Adipocyte (in vitro differentiated cells): ENCODE results near the gene NME3.

Source experiments
- DNase-seq: peaks from one replicate; pipeline ENCODE4 v3.0.0-alpha.2; 2015; ENCODE audit warnings: low read depth
- H3K27me3 ChIP-seq: replicated peaks from 2 replicates; pipeline ENCODE4 v1.7.0; 2013; ENCODE audit warnings: mild to moderate bottlenecking, low read length, moderate library complexity; ENCODE audit not compliant: control insufficient read depth, insufficient read depth
- H3K36me3 ChIP-seq: 2 replicates; pipeline ENCODE4 v1.7.0; 2013; ENCODE audit warnings: low read length, mild to moderate bottlenecking, moderate library complexity; ENCODE audit not compliant: control insufficient read depth, insufficient read depth, severe bottlenecking
- H3K4me1 ChIP-seq: 2 replicates; pipeline ENCODE4 v1.7.0; 2013; ENCODE audit warnings: mild to moderate bottlenecking, low read length, moderate library complexity; ENCODE audit not compliant: control insufficient read depth, insufficient read depth
- H3K4me3 ChIP-seq: 2 replicates; pipeline ENCODE4 v1.7.0; 2013; ENCODE audit warnings: mild to moderate bottlenecking, low read length, moderate library complexity
- H3K9ac ChIP-seq: 2 replicates; pipeline ENCODE4 v1.7.0; 2013; ENCODE audit warnings: mild to moderate bottlenecking, low read length, moderate library complexity
- H3K9me3 ChIP-seq: 2 replicates; pipeline ENCODE4 v1.7.0; 2013; ENCODE audit warnings: mild to moderate bottlenecking, low read length, moderate library complexity; ENCODE audit not compliant: control insufficient read depth

NME3 gene

DNA sequence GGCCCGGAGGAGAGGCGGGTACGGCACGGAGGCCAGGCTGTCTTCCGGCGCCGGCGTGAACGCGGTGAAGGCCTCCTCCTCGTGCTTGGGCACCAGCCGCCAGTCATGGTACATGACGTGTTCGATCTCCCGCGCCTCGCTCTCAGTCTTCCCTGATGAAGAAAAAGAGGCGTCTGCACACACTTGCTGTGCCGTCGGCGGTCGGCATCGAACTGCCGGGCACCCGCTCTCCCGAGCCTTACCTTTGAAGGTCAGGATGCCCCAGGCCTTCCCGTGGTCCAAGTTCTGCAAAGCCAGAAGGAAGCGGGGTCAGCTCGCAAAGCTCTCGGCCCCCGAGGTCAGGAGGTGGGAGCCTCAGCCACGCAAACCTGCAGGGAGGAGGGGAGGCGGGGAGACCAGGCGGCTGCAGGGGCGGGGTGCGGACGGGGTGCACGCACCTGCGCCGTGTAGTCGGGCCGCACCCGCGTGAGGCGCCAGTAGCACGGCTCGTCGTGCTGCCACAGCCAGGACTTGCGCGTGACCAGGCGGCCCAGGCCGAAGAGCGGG, 1.1 kb upstream of the NME3 start, which contains the start of gene EME2:
Gene EME2, plus strand, starts transcription at position 449 of the 546 bp plus-strand sequence. CDS start 418 bp downstream, outside the sequence.
- H3K4me3 ChIP-seq: peak within 1 kb of the TSS; percentile 92
- peaks cover 31% of the 10 kb centered on the region for H3K36me3 ChIP-seq
- no peaks in the 10 kb centered on the region for H3K27me3 ChIP-seq
- H3K4me1 ChIP-seq: peaks cover 27% of the 10 kb centered on the region
- no peaks in the 10 kb centered on the region for H3K9me3 ChIP-seq
- DNase-seq: peak; percentile 39
- H3K9ac ChIP-seq: peak within 1 kb of the TSS; percentile 94

DNA sequence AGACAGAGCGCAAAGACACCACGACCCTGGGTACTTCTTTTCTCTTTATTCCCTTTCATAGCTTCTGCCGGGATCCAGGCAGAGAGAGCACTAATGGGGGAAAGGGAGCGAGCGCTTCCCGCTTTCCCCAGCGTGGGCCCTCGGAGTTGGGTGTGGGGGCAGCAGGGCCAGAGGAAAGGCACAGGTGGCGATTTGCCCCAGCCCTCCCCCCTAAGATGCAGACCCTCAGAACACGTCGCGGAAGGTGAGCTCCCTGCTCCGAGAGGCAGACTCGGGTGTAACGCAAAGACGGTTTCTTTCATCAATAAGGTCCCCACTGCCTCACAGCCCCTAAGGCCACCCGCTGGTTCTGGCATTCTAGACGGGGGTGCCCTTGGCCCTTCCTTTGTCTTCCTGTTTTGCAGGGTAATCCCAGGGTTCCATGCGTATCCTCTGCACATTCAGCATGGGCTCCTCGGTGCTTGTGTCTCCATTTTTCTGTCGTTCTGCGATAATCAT, 570 bp upstream of the NME3 start:
- Histone ChIP-seq H3K36me3 (peaks cover 32% of the 10 kb centered on the region), H3K4me1 (peaks cover 27% of the 10 kb centered on the region), H3K9me3 (no peaks in the 10 kb centered on the region), H3K4me3 (peak overlapping the region; percentile 92), H3K27me3 (no peaks in the 10 kb centered on the region), H3K9ac (peak overlapping the region; percentile 94)
- DNase-seq: no peak

DNA sequence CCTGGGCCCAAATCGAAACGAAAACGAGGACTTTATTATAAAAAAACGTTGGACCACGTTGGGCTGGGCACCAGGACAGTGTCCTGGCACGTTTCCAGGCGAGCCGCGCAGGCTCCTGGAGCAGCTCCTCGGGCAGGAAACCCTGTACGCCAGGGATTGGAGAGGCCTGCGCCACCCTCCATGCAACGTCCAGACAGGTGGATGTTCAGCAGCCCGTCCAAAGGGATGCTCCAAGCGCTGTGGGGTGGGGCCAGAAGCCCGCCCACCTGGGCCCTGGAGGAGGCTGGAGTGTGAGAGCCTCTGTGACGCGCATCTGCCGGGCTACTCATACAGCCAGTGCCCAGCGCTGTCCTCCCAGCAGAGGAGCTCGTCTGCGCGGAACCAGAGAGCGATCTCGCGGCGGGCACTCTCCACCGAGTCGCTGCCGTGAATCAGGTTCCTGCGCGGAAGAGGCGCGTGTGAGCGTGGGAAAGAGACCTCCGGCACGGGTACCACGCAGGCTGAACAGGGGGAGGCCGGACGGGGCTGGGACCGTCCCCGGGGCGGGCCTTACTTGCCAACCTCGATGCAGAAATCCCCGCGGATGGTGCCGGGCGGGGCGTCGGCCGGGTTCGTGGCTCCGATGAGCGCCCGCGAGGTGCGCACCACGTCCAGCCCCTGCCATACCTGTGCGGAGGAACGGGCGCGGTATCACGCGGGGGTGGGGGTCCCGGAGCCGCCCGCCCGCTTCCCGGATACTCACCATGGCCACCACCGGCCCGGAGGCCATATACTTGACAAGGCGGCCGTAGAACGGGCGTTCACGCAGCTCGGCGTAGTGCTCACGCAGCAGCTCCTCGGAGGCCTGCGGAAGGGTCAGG, 785 bp downstream of the NME3 start:
- DNase-seq: no peak
- peaks cover 34% of the 10 kb centered on the region for H3K36me3 ChIP-seq
- H3K4me1 ChIP-seq: peaks cover 27% of the 10 kb centered on the region
- H3K4me3 ChIP-seq: peak overlapping the region; percentile 92
- H3K9ac ChIP-seq: peak overlapping the region; percentile 83
- H3K9me3 ChIP-seq: no peaks in the 10 kb centered on the region
- no peaks in the 10 kb centered on the region for H3K27me3 ChIP-seq

DNA sequence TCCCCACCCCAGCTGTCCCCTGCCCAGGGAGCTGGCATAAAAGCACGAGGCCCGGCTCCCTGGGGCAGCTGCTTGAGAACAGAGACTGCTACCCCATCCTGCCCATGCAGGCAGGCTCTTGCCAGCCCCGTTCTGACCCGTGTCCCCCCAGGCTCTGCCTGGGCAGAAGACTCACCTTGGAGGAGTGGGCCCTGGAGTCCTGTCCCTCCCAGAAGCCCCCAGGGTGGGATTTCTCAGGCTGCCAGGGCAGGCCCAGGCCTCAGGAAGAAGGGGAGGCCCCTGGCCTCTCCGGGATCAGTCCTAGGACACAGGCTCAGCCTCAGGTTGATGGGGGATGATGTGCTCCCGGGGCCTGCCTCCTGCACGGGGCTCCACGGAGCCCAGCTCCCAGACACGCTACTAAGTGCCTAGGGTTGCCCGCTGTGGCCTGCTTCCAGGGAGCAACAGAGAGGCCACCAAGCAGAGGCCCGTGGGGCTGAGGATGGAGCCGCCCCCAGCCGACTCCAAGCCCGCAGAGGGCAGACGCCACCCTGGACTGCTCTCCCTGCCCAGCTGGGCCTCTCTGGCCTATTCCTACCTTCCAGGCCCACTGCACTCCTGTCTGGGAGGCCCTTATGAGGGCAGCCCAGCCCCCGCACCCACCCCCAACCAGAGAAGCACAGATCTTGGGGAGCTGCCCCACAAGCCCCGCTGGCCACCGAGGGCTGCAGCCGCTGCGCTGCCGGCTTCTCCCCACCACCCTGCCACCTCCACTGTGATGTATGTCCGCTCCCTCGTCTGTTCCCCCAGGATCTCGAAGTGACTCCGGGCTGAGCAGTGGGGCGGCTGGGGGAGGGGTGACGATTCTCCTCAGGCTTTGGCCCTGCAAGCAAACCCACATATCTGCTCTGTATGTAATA, 1.7 kb downstream of the NME3 start:
- Histone ChIP-seq H3K4me3 (peak overlapping the region; percentile 92), H3K36me3 (peaks cover 37% of the 10 kb centered on the region), H3K9me3 (no peaks in the 10 kb centered on the region), H3K27me3 (no peaks in the 10 kb centered on the region), H3K9ac (peak overlapping the region; percentile 24), H3K4me1 (peaks cover 25% of the 10 kb centered on the region)
- DNase-seq: no peak

GRCh38 chr16:1768767-1769401, 2.5 kb downstream of the NME3 start:
- Histone ChIP-seq H3K4me3 (no peak overlapping the region), H3K4me1 (peaks cover 17% of the 10 kb centered on the region), H3K27me3 (no peaks in the 10 kb centered on the region), H3K9me3 (no peaks in the 10 kb centered on the region), H3K9ac (no peak overlapping the region), H3K36me3 (peaks cover 44% of the 10 kb centered on the region)
- no peak for DNase-seq

DNA sequence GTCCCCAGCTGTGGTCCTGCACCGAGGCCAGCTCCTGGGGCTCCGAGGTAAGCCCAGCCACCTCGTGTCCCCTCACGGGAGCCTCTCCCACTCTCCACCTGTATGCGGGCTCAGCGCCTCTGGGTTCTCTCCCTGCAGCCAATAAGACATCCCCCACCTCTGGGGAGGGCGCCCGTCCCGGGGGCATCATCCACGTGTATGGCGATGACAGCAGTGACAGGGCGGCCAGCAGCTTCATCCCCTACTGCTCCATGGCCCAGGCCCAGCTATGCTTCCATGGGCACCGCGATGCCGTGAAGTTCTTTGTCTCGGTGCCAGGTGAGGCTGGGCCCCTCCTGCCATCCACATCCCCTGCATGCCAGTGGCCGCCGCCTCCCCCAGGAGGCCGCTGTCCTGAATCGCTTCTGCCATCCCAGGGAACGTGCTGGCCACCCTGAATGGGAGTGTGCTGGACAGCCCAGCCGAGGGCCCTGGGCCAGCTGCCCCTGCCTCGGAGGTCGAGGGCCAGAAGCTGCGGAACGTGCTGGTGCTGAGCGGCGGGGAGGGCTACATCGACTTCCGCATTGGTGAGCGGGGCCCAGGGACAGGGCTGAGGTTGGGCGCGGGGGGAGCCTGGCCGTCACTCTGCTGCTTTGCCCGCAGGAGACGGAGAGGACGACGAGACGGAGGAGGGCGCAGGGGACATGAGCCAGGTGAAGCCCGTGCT, 3.1 kb downstream of the NME3 start:
- no peaks in the 10 kb centered on the region for H3K9me3 ChIP-seq
- no peak for DNase-seq
- no peak overlapping the region for H3K4me3 ChIP-seq
- peaks cover 47% of the 10 kb centered on the region for H3K36me3 ChIP-seq
- no peaks in the 10 kb centered on the region for H3K27me3 ChIP-seq
- H3K9ac ChIP-seq: no peak overlapping the region
- H3K4me1 ChIP-seq: peaks cover 16% of the 10 kb centered on the region

- peaks cover 15% of the 10 kb centered on the region for H3K4me1 ChIP-seq
- no peak for DNase-seq
- H3K4me3 ChIP-seq: no peak overlapping the region
- peaks cover 56% of the 10 kb centered on the region for H3K36me3 ChIP-seq
- no peaks in the 10 kb centered on the region for H3K9me3 ChIP-seq
- no peaks in the 10 kb centered on the region for H3K27me3 ChIP-seq
- H3K9ac ChIP-seq: no peak overlapping the region
These were observed 4.0 kb downstream of the NME3 start for GRCh38 chr16:1767116-1767994.

- no peak overlapping the region for H3K4me3 ChIP-seq
- no peaks in the 10 kb centered on the region for H3K27me3 ChIP-seq
- no peak for DNase-seq
- no peaks in the 10 kb centered on the region for H3K9me3 ChIP-seq
- H3K4me1 ChIP-seq: peaks cover 8% of the 10 kb centered on the region
- H3K36me3 ChIP-seq: peaks cover 62% of the 10 kb centered on the region
- H3K9ac ChIP-seq: no peak overlapping the region
These were observed 4.6 kb downstream of the NME3 start for GRCh38 chr16:1766701-1767100.

DNA sequence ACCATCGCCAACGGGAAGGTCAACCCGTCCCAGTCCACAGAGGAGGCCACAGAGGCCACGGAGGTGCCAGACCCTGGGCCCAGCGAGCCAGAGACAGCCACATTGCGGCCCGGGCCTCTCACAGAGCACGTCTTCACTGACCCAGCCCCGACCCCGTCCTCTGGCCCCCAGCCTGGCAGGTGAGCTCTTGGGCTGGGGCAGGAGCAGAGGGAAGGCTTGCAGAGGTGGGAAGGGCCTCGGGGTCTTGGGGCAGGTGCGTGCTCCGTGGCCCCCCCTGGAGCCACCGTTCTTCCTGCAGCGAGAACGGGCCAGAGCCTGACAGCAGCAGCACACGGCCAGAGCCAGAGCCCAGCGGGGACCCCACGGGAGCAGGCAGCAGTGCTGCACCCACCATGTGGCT, 5.1 kb downstream of the NME3 start:
- Histone ChIP-seq H3K36me3 (peaks cover 63% of the 10 kb centered on the region), H3K27me3 (no peaks in the 10 kb centered on the region), H3K9me3 (no peaks in the 10 kb centered on the region), H3K4me1 (peaks cover 8% of the 10 kb centered on the region), H3K9ac (no peak overlapping the region), H3K4me3 (no peak overlapping the region)
- no peak for DNase-seq
